Stimulated activated CD4-positive, alpha-beta T cell treated with anti-CD3 and anti-CD28 coated beads, Interleukin-4, amount 100 ng/mL, for 48 hours (primary cell): ENCODE measurements around the gene KRTAP12-4.
"Not testable (repeated sequence)": the region's sequence is repeated elsewhere in the genome, so short reads cannot be mapped to it uniquely, and the experiment has no call there.

Experiments
- DNase-seq, 2 donors: peaks; one replicate each; pipeline ENCODE4 v3.0.0-alpha.2; 2020; ENCODE audit warnings: low read depth in 2 of 2

Gene KRTAP12-4

DNA sequence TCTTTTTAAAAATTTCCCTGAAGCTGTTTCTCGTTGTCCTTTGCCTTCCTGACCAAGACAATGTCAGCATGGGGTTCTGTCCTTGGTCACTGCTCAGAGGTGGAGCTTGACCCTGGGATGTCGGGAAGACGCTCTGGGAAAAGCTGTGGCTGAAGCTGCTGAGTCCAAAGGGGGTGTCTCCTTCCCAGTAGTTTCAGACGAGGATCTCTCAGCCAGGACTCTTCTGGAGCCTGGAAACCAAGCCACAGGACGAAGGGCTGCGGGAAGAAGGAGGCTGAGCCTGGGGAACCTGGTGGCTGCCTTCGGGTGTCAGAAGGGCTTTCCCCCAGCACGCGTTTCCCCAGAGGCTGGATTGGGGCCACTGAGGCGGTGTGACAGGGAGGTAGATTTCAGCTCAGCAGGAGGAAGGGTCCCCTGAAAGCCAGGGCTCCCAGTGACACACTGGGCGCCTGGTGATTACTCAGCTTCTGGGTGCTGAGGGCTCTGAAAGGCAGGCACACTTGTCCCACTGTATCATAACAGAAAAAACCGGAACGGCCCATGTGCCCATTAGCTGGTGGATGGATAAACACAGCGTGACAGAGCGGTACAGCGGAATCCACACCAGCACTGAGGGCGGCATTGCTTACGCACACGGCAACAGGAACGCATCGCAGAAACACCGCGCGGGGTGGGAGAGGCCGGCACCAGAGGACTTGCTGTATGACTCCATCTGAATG, 32.5 kb upstream of the KRTAP12-4 start:
- DNase-seq: no peak

DNA sequence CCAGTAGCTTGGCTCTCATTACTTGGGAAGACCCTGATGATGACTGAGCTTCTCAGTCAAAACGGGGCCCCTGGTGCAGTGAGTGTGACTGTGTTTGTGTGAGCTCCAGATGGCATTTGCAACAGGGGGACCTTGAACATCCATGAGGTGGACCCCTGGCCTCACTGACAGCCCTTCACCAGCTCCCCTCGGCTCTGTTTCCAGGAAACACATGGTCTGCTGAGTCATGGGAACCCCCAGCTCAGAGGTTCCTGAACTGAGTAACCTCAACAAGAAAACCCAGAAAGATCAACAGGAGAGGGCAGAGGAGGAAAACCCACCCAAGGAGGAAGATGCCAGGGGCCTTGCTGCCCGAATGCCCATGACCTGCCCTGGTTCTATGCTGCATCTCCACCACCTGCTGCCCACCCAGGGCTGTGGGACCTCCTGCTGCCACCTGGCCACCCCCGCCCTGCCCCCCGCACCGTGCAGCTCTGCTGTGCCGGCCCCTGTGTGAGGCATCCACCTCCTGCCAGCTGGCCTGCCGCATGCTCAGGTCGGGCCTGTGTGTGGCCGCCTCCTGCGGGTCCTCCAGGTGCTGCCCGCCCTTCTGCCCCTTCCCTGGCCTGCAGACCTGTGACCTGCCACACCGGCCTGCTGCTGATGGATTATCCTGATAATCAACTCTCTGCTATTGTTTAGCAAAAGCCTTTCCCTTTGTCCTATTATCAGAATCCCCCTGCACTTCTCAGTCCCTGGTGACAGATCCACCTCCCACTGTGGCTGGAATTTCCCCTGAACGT, 31.7 kb upstream of the KRTAP12-4 start:
- DNase-seq: no peak

- not testable (repeated sequence) for DNase-seq
Observed at GRCh38 chr21:44685050-44685449, 30.6 kb upstream of the KRTAP12-4 start.

DNA sequence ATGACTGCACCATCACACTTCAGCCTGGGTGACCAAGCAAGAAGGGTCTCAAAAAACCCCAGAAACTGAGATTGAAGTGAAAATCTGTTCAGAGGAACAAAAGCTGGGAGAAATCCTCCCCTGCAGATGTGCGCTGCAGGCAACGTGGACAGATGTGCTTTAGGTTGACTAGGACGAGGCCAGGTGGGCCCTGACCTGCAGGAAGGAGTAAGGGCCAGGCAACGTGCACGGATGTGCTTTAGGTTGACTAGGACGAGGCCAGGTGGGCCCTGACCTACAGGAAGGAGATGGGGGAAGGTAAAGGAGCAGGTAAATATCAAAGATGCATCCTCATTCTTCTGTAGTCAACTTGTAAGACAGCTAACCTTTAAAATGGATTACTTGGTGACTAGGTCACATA, 30.0 kb upstream of the KRTAP12-4 start:
- no peak for DNase-seq

GRCh38 chr21:44684077-44684476, 29.6 kb upstream of the KRTAP12-4 start:
- DNase-seq: no peak

DNA sequence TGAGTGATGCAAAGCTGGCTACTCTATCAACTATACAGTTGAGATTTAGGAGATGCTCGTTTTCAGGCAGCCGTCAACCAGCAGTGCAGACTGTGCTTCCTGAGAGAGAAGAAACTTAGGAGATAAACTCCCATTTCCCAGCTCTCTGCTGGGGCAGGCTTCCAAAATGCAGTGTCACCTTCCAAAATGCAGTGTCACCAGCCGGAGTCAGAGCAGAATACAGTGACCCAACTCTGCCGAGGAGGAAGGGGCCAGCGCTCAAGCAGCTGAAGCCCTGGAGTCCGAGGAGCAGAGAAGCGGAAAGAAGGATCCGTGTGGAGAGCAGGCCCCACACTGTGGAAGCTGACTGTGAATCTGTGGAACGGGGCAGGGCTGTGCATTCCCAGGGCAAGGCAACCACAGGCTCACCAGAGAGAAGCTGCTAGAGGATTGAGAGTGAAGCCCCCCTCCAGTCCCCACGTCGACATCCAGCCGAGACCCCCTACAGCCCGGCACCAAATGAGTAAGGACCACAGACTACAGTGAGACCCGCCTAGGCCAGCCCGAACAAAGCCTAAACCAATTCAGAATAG, 28.2 kb upstream of the KRTAP12-4 start:
- DNase-seq: no peak

DNA sequence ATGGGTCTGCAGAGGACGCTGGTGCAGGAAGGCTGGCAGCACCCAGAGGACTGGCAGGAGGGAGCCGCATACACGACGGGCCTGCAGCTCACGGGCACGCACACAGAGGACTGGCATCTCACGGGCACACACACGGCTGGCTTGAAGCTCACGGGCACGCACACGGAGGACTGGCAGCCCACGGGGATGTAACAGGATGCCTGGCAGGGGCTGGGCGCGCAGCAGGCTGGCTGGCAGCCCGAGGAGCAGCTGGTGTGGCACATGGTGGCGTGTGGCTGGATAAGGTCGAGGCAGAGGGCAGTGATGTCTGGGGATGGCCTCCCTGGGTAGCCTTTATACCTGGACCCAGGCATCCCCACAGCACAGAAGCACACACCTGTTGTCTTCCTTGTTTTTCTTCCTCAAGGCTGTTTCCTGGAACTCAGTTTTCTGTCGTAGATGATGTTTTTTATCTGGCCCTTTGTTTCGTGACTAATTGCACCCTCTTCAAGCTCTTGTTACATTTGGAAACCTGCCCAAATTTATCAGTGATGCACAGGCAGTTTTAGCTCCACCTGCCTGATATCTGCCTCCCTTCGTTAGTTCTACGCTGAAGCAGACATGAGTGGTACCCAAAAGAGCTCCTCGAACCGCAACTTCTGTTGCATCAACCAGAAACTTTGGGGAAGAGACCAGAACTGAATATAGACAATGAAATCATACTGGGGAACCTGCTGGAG, 27.6 kb upstream of the KRTAP12-4 start, which contains the start of gene KRTAP12-1:
TSS of gene KRTAP12-1 (minus strand) at position 303 of the 719 bp plus-strand sequence. CDS start at position 263, 40 bp downstream.
- DNase-seq: no peak

DNA sequence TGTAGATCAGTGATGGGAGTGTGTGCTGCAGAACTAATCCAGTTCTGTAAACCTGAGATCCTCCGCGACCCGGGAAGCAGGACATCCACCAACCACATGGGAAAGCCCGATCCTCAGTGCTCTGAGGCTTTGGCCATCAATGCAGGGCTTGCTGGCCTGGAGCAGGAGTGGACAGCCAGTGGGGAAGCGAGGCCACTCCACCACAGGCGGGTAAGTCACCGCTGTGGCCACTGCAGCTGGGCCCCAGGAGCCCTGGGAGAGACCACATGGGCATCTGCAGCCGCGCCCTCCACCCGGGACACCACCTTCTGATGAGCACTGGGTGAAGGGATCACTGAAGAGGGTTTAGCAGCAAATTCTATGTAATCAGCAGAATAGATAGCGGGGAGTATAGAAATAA, 26.7 kb upstream of the KRTAP12-4 start:
- DNase-seq: no peak

- no peak for DNase-seq
Observed at GRCh38 chr21:44677881-44678280, 23.4 kb upstream of the KRTAP12-4 start.

- no peak for DNase-seq
Observed at GRCh38 chr21:44671911-44672310, 17.5 kb upstream of the KRTAP12-4 start.

GRCh38 chr21:44670642-44671432, 16.4 kb upstream of the KRTAP12-4 start:
- no peak for DNase-seq

- DNase-seq: no peak
Observed at GRCh38 chr21:44667612-44668011, 13.2 kb upstream of the KRTAP12-4 start.

- DNase-seq: no peak
Observed at GRCh38 chr21:44666401-44667320, 12.2 kb upstream of the KRTAP12-4 start, which contains the start of gene KRTAP12-2. Gene KRTAP12-2, minus strand, starts transcription at chr21:44666927. Its CDS starts 41 bp downstream, at chr21:44666886.

DNA sequence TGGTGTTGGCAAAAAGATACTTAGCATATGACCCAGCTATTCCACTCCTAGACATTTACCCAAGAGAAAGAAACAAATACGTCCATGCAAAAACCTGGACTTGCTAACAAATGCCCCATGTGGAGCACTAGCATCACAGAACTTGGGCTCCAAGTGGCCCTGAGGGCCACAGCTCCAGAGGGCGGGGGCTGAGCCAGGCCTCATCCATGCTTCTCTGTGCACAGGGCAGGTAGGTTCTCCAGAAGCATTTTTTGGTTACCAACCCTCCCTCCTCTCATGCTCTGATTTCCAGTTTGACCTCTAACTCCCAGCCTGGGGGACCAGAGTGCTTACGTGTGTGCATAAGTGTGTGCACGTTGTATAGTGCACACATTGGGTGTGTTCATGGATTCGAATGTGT, 10.2 kb upstream of the KRTAP12-4 start:
- no peak for DNase-seq

GRCh38 chr21:44661567-44661966, 7.1 kb upstream of the KRTAP12-4 start:
- DNase-seq: not testable (repeated sequence)

- no peak for DNase-seq
Observed at GRCh38 chr21:44658913-44659595, 4.6 kb upstream of the KRTAP12-4 start.

DNA sequence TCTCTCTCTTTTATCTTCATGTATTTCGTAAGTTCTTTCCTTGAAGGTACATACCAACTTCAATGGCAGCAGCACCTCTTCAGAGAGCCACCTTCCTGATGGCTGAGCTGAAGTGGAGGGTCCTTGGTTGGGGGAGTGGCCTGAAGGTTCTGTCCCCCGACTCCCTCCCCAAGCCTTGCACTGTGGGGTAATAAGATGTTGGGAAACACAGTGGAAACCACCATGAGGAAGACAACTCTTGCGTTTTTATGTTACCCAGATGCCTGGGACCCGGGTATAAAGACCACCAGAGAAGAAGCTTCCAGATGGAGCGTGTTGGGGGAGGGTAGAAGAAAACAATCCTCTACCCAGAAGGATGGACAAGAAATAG, 4.1 kb upstream of the KRTAP12-4 start:
- no peak for DNase-seq

DNA sequence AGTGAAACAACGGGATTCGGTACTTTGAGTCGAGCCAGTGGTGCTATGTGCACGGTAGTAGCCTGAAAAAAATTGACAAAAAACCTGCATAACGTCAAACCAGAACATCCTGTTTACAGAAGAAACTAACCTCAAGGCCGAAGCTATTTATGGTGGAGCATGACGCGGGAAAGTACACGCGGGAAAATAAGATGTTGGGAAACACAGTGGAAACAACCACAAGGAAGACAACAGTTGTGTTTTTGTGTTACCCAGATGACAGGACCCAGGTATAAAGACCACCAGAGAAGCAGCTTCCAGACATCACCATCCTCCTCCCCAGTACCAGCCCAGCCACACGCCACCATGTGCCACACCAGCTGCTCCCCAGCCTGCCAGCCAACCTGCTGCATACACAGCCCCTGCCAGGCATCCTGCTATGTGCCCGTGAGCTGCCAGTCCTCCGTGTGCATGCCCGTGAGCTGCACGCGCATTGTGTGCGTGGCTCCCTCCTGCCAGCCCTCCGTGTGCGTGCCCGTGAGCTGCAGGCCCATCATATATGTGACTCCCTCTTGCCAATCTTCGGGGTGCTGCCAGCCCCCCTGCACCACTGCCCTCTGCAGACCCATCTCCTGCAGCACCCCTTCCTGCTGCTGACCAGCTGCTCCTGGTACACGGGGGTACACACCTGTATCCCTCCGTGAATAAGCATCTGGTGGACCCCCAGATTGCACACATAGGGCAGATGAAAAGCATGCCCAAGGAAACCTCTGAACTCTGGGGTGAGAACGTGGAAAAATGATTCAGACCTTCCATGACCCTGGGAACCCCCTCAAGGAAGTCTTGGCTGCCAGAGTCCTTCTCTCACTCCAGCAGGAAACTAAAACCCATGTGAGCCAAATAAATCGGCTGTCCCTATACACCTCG, 3.4 kb upstream of the KRTAP12-4 start, which contains the start of gene KRTAP12-3:
TSS of gene KRTAP12-3 (plus strand) at position 298 of the 906 bp plus-strand sequence. CDS start at position 346, 48 bp downstream.
- no peak for DNase-seq
